Measurements from ENCODE around the gene TXNDC17.
"Not testable (repeated sequence)": the region's sequence is repeated elsewhere in the genome, so short reads cannot be mapped to it uniquely, and the experiment has no call there.

TXNDC17 gene

GRCh38 chr17:6661464-6661848 lies 20.6 kb downstream of the TXNDC17 start:
- DNase-seq (no peak), ATAC-seq (no peak)

GRCh38 chr17:6663200-6663599 lies 22.3 kb downstream of the TXNDC17 start:
- not testable (repeated sequence) for ATAC-seq, DNase-seq

GRCh38 chr17:6666077-6666521 lies 25.2 kb downstream of the TXNDC17 start:
- peak; percentile 73 for ATAC-seq
- peak; percentile 51 for DNase-seq

- no peak for ATAC-seq
- DNase-seq, result no peak
Observed at GRCh38 chr17:6666557-6666956, 25.7 kb downstream of the TXNDC17 start.

GRCh38 chr17:6667516-6667915 lies 26.7 kb downstream of the TXNDC17 start:
- ATAC-seq (peak; percentile 55), DNase-seq (no peak)

- DNase-seq, result no peak
Observed at GRCh38 chr17:6668219-6668618, 27.4 kb downstream of the TXNDC17 start.

GRCh38 chr17:6668727-6669425 lies 28.0 kb downstream of the TXNDC17 start:
- ATAC-seq (no peak), DNase-seq (no peak)

More at GRCh38 chr17:6668219-6668618, 27.4 kb downstream of the TXNDC17 start:
- no peak for ATAC-seq

- ATAC-seq (no peak), DNase-seq (no peak)
Observed at GRCh38 chr17:6669479-6670212, 28.8 kb downstream of the TXNDC17 start.

GRCh38 chr17:6670571-6670970 lies 29.7 kb downstream of the TXNDC17 start:
- ATAC-seq (no peak), DNase-seq (no peak)

GRCh38 chr17:6670999-6671398 lies 30.1 kb downstream of the TXNDC17 start:
- ATAC-seq (no peak), DNase-seq (no peak)

GRCh38 chr17:6671431-6671830 lies 30.6 kb downstream of the TXNDC17 start:
- no peak for ATAC-seq
- no peak for DNase-seq

GRCh38 chr17:6674586-6674985 lies 33.7 kb downstream of the TXNDC17 start:
- ATAC-seq, result no peak

GRCh38 chr17:6675201-6675825 lies 34.5 kb downstream of the TXNDC17 start:
- ATAC-seq (no peak), DNase-seq (no peak)

More at GRCh38 chr17:6674586-6674985, 33.7 kb downstream of the TXNDC17 start:
- DNase-seq, result no peak

GRCh38 chr17:6676802-6677157 lies 35.9 kb downstream of the TXNDC17 start:
- ATAC-seq (no peak), DNase-seq (no peak)

- ATAC-seq (peak; percentile 48), DNase-seq (no peak)
Observed at GRCh38 chr17:6677158-6677831, 36.4 kb downstream of the TXNDC17 start.

- no peak for DNase-seq
Observed at GRCh38 chr17:6677946-6678345, 37.1 kb downstream of the TXNDC17 start.

GRCh38 chr17:6679241-6679640 lies 38.4 kb downstream of the TXNDC17 start:
- DNase-seq, result no peak
- no peak for ATAC-seq

More at GRCh38 chr17:6677946-6678345, 37.1 kb downstream of the TXNDC17 start:
- ATAC-seq, result no peak

GRCh38 chr17:6681176-6681575 lies 40.3 kb downstream of the TXNDC17 start:
- no peak for DNase-seq
- ATAC-seq, result no peak

GRCh38 chr17:6681671-6682070 lies 40.8 kb downstream of the TXNDC17 start:
- ATAC-seq, result no peak
- no peak for DNase-seq

- ATAC-seq, result no peak
- DNase-seq, result no peak
Observed at GRCh38 chr17:6682339-6682738, 41.5 kb downstream of the TXNDC17 start.

GRCh38 chr17:6683081-6683684 lies 42.3 kb downstream of the TXNDC17 start:
- ATAC-seq, result no peak
- DNase-seq, result no peak
